Choroid plexus epithelial cell (primary cell): ENCODE results near the gene SEZ6L.

ENCODE experiments used
- DNase-seq: peaks from one replicate; pipeline ENCODE4 v3.0.0-alpha.2; 2010; ENCODE audit warnings: low read depth
- H3K4me3 ChIP-seq: 2 replicates; pipeline ENCODE4 v1.5.1; 2011; ENCODE audit warnings: low read depth, mild to moderate bottlenecking, control low read depth, low read length, moderate library complexity
- CTCF ChIP-seq: conservative IDR thresholded peaks from 2 replicates; pipeline ENCODE4 v1.5.1; 2011; ENCODE audit warnings: low read depth, mild to moderate bottlenecking, control low read depth, inconsistent platforms, low read length, moderate library complexity

SEZ6L gene

GRCh38 chr22:26134654-26135330 lies 34.5 kb upstream of the SEZ6L start:
- DNase-seq, result no peak
- no peak for TF ChIP-seq CTCF
- H3K4me3 ChIP-seq, result no peak overlapping the region

GRCh38 chr22:26135806-26136205 lies 33.5 kb upstream of the SEZ6L start:
- no peak for TF ChIP-seq CTCF

GRCh38 chr22:26139310-26139709 lies 30.0 kb upstream of the SEZ6L start:
- TF ChIP-seq CTCF, result no peak
- no peak overlapping the region for H3K4me3 ChIP-seq
- no peak for DNase-seq

More at GRCh38 chr22:26135806-26136205, 33.5 kb upstream of the SEZ6L start:
- DNase-seq, result no peak
- no peak overlapping the region for H3K4me3 ChIP-seq

DNA sequence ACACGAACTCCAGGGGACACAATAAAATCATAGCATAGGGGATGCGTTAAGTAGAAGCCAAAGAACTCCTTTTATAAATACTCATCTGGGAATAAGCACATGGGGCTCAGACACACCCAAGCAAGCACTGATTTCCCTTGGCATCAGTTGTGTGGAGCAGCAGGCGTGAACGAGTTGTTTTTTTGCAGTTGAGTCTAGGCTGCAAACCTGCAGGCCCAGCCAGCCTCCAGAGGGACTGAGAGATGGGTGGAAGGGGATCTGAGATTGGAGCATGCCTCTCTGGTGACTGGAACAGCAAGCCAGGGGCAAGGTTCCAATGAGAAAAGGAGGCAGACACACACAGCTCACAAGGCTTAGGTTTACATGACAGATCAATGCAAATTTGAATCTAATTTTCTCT lies 27.4 kb upstream of the SEZ6L start:
- no peak overlapping the region for H3K4me3 ChIP-seq
- no peak for TF ChIP-seq CTCF
- DNase-seq, result no peak

DNA sequence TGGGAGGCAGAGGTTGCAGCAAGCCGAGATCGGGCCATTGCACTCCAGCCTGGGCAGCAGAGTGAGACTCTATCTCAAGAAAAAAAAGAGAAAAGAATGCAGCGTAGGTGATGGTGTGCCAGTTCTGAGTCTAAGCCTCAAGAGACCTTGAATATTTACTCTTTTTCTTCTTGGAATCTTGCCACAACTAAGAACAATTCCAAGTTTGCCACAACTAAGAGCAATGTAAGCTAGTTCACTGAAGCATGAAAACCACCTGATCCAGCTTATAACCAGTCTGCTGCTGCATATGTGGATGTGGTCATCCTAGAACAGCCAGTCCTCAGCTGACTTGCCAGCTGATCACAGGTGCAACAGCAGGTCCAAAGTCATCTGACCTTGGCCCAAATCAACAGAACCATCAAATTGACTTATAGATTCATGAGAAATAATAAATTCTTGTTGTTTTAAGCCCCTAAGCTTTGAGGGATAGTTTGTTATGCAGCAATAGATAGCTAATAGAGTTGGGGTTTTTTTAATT lies 25.4 kb upstream of the SEZ6L start:
- no peak overlapping the region for H3K4me3 ChIP-seq
- DNase-seq, result no peak
- no peak for TF ChIP-seq CTCF

GRCh38 chr22:26159886-26160285 lies 9.4 kb upstream of the SEZ6L start:
- no peak for TF ChIP-seq CTCF
- H3K4me3 ChIP-seq, result no peak overlapping the region
- DNase-seq, result no peak

GRCh38 chr22:26161746-26162145 lies 7.5 kb upstream of the SEZ6L start:
- no peak overlapping the region for H3K4me3 ChIP-seq
- DNase-seq, result no peak
- no peak for TF ChIP-seq CTCF
